HFFc6 (cell line): ENCODE measurements around the gene ZBTB48. TPM values are rescaled to one million over a fixed set of nuclear protein-coding genes. Genes with fewer than 3 reads are reported as not detected.

Experiments used
- DNase-seq: peaks from one replicate; pipeline ENCODE4 v3.0.0-alpha.2; 2018
- H3K27ac Mint-ChIP-seq: 2 replicates; pipeline ENCODE4 v1.8.0; 2020; ENCODE audit warnings: mild to moderate bottlenecking, mixed read lengths
- H3K27me3 Mint-ChIP-seq: 2 replicates; pipeline ENCODE4 v1.8.0; 2021; ENCODE audit warnings: mild to moderate bottlenecking, moderate library complexity, mixed read lengths; ENCODE audit not compliant: insufficient read depth
- H3K36me3 Mint-ChIP-seq: 2 replicates; pipeline ENCODE4 v1.8.0; 2021; ENCODE audit warnings: low read depth, mixed read lengths
- H3K4me1 Mint-ChIP-seq: 2 replicates; pipeline ENCODE4 v1.8.0; 2020; ENCODE audit warnings: low read depth, mixed read lengths
- H3K4me3 Mint-ChIP-seq: 2 replicates; pipeline ENCODE4 v1.8.0; 2020; ENCODE audit warnings: mild to moderate bottlenecking, moderate library complexity, mixed read lengths
- H3K9me3 Mint-ChIP-seq: 2 replicates; pipeline ENCODE4 v1.8.0; 2020; ENCODE audit warnings: mild to moderate bottlenecking, mixed read lengths
- CTCF ChIP-seq: fragments of 200-600 bp; sonication (generic); IDR thresholded peaks from 2 replicates; pipeline ENCODE4 v1.5.0; 2021; ENCODE audit warnings: antibody characterized with exemption, mild to moderate bottlenecking
- total RNA-seq, 6 experiments: library from RNA; stranded (reverse); fragmentation: NEBNext Ultra II Directional; extraction: Animal tissue kit (Norgen Biotek cat#: 25700); gene quantifications; 2 replicates in 1 of 6; 3 replicates in 5 of 6; pipeline ENCODE4 v1.2.3, GENCODE V29; 2021

The ZBTB48 gene
- total RNA-seq, 6 experiments from 2014 or later, result 10.0 to 15.1 (median 11.3) TPM

- peaks cover 3% of the 10 kb centered on the region for H3K4me1 Mint-ChIP-seq
- no peak overlapping the region for H3K27ac Mint-ChIP-seq
- TF ChIP-seq CTCF, result no peak
- peaks cover 31% of the 10 kb centered on the region for H3K27me3 Mint-ChIP-seq
- peaks cover 14% of the 10 kb centered on the region for H3K9me3 Mint-ChIP-seq
- DNase-seq, result no peak
- peaks cover 15% of the 10 kb centered on the region for H3K36me3 Mint-ChIP-seq
- H3K4me3 Mint-ChIP-seq, result no peak overlapping the region
Observed at GRCh38 chr1:6574025-6574620, 5.7 kb upstream of the ZBTB48 start.

- Mint-ChIP-seq H3K27me3 (peaks cover 25% of the 10 kb centered on the region), H3K36me3 (peaks cover 15% of the 10 kb centered on the region), H3K4me1 (peaks cover 10% of the 10 kb centered on the region), H3K9me3 (peaks cover 14% of the 10 kb centered on the region), H3K27ac (no peak overlapping the region), H3K4me3 (no peak overlapping the region)
- no peak for DNase-seq
- TF ChIP-seq CTCF, result no peak
Observed at GRCh38 chr1:6574818-6575217, 5.0 kb upstream of the ZBTB48 start.

GRCh38 chr1:6577831-6578525 lies 1.8 kb upstream of the ZBTB48 start:
- Mint-ChIP-seq H3K27me3 (peaks cover 6% of the 10 kb centered on the region), H3K9me3 (no peaks in the 10 kb centered on the region), H3K4me3 (no peak overlapping the region), H3K36me3 (no peaks in the 10 kb centered on the region; the same call in 1 of the 2 replicates), H3K27ac (no peak overlapping the region), H3K4me1 (peaks cover 28% of the 10 kb centered on the region)
- no peak for TF ChIP-seq CTCF
- DNase-seq, result no peak

GRCh38 chr1:6578624-6579373 lies 995 bp upstream of the ZBTB48 start:
- peak overlapping the region; percentile 93 for H3K27ac Mint-ChIP-seq
- H3K4me1 Mint-ChIP-seq, result peaks cover 28% of the 10 kb centered on the region
- peaks cover 5% of the 10 kb centered on the region for H3K27me3 Mint-ChIP-seq
- no peaks in the 10 kb centered on the region for H3K9me3 Mint-ChIP-seq
- peak overlapping the region; percentile 97 for H3K4me3 Mint-ChIP-seq
- no peak for TF ChIP-seq CTCF
- no peak for DNase-seq
- no peaks in the 10 kb centered on the region; the same call in 1 of the 2 replicates for H3K36me3 Mint-ChIP-seq

- Mint-ChIP-seq H3K4me3 (peak overlapping the region; percentile 97), H3K9me3 (no peaks in the 10 kb centered on the region), H3K27me3 (peaks cover 3% of the 10 kb centered on the region), H3K27ac (peak overlapping the region; percentile 93), H3K36me3 (no peaks in the 10 kb centered on the region; the same call in 1 of the 2 replicates), H3K4me1 (peaks cover 28% of the 10 kb centered on the region)
- no peak for TF ChIP-seq CTCF
- DNase-seq, result no peak
Observed at GRCh38 chr1:6580119-6580592, 362 bp downstream of the ZBTB48 start.
